Ishikawa (cell line): ENCODE measurements around the gene THRB.

Experiments
- CEBPB ChIP-seq: IDR thresholded peaks from 2 replicates; pipeline ENCODE4 v1.6.1; 2012
- CREB1 ChIP-seq: IDR thresholded peaks from 2 replicates; pipeline ENCODE4 v1.6.1; 2012; ENCODE audit warnings: low read depth
- EGR1 ChIP-seq: IDR thresholded peaks from 2 replicates; pipeline ENCODE4 v1.6.1; 2012
- EP300 ChIP-seq: IDR thresholded peaks from 2 replicates; pipeline ENCODE4 v1.6.1; 2012; ENCODE audit warnings: borderline replicate concordance
- FOXM1 ChIP-seq: IDR thresholded peaks from 2 replicates; pipeline ENCODE4 v1.6.1; 2012; ENCODE audit warnings: low read depth, borderline replicate concordance
- MAX ChIP-seq: IDR thresholded peaks from 2 replicates; pipeline ENCODE4 v1.6.1; 2012
- NFIC ChIP-seq: IDR thresholded peaks from 2 replicates; pipeline ENCODE4 v1.6.1; 2012
- RAD21 ChIP-seq: IDR thresholded peaks from 2 replicates; pipeline ENCODE4 v1.6.1; 2012; ENCODE audit warnings: low read depth
- TAF1 ChIP-seq: IDR thresholded peaks from 2 replicates; pipeline ENCODE4 v1.6.1; 2012; ENCODE audit warnings: low read depth, mild to moderate bottlenecking
- TCF12 ChIP-seq: IDR thresholded peaks from 2 replicates; pipeline ENCODE4 v1.6.1; 2012; ENCODE audit warnings: low read depth
- TEAD4 ChIP-seq: IDR thresholded peaks from 2 replicates; pipeline ENCODE4 v1.6.1; 2012
- YY1 ChIP-seq: IDR thresholded peaks from 2 replicates; pipeline ENCODE4 v1.6.1; 2012; ENCODE audit warnings: low read depth
- ZBTB7A ChIP-seq: IDR thresholded peaks from 2 replicates; pipeline ENCODE4 v1.6.1; 2012; ENCODE audit warnings: low read depth
- TF ChIP-seq, protein P1 (sequence below): IDR thresholded peaks from 2 replicates; pipeline ENCODE4 v1.6.1; 2012; ENCODE audit warnings: low read depth, mild to moderate bottlenecking
- TF ChIP-seq, protein P2 (sequence below): IDR thresholded peaks from 2 replicates; pipeline ENCODE4 v1.6.1; 2012

THRB gene

DNA sequence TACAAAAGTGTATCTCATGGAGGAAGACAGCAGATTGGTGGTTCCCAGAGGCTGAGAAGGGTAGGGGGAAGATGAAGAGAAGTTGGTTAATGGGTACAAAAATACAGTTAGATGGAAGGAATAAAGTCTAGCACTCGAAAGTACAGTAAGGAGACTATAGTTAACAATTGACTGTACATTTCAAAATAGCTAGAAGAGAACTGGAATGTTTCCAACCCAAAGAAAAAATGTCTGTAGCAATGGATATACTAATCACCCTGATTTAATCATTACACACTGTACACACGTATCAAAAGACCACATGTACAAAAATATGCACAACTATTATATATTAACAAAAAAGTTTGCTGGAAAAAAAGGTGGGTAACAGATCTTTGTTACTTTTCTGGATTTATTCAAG, 57.3 kb downstream of the THRB start:
- no peak for TF ChIP-seq ZBTB7A
- no peak for TF ChIP-seq YY1
- no peak for TF ChIP-seq TEAD4
- no peak for TF ChIP-seq EGR1
- no peak for TF ChIP-seq CREB1
- TF ChIP-seq RAD21 = no peak
- no peak for TF ChIP-seq NFIC
- no peak for TF ChIP-seq MAX
- no peak for TF ChIP-seq TAF1
- TF ChIP-seq FOXM1 = no peak
- TF ChIP-seq, protein P1, sequence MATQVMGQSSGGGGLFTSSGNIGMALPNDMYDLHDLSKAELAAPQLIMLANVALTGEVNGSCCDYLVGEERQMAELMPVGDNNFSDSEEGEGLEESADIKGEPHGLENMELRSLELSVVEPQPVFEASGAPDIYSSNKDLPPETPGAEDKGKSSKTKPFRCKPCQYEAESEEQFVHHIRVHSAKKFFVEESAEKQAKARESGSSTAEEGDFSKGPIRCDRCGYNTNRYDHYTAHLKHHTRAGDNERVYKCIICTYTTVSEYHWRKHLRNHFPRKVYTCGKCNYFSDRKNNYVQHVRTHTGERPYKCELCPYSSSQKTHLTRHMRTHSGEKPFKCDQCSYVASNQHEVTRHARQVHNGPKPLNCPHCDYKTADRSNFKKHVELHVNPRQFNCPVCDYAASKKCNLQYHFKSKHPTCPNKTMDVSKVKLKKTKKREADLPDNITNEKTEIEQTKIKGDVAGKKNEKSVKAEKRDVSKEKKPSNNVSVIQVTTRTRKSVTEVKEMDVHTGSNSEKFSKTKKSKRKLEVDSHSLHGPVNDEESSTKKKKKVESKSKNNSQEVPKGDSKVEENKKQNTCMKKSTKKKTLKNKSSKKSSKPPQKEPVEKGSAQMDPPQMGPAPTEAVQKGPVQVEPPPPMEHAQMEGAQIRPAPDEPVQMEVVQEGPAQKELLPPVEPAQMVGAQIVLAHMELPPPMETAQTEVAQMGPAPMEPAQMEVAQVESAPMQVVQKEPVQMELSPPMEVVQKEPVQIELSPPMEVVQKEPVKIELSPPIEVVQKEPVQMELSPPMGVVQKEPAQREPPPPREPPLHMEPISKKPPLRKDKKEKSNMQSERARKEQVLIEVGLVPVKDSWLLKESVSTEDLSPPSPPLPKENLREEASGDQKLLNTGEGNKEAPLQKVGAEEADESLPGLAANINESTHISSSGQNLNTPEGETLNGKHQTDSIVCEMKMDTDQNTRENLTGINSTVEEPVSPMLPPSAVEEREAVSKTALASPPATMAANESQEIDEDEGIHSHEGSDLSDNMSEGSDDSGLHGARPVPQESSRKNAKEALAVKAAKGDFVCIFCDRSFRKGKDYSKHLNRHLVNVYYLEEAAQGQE = no peak
- no peak for TF ChIP-seq TCF12
- TF ChIP-seq EP300 = no peak
- TF ChIP-seq, protein P2, sequence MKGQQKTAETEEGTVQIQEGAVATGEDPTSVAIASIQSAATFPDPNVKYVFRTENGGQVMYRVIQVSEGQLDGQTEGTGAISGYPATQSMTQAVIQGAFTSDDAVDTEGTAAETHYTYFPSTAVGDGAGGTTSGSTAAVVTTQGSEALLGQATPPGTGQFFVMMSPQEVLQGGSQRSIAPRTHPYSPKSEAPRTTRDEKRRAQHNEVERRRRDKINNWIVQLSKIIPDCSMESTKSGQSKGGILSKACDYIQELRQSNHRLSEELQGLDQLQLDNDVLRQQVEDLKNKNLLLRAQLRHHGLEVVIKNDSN = no peak
- TF ChIP-seq CEBPB = no peak

DNA sequence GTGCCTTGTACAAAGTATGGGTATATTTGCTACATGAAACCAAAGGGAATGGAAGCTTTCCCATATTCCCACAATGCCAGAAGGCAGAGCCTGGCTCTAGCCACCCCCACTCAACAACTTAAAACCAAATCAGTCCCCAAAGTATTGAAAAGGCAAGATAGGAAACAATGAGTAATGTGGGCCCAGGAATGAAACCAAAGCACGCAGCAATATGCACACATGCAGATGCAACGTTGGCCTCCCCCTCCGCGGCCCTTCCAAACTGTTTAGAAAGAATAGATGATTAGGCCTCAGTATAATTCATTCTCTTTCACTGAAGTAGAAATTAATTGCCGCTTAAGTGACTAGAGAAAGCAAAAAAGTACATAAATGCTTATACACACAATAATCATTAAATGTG, 59.1 kb downstream of the THRB start:
- TF ChIP-seq RAD21 (no peak), MAX (no peak), FOXM1 (no peak), ZBTB7A (no peak), EGR1 (no peak), CEBPB (no peak), YY1 (no peak), TAF1 (no peak), EP300 (no peak), CREB1 (no peak), TCF12 (no peak), TEAD4 (no peak), NFIC (no peak)
- TF ChIP-seq, protein P1 = no peak
- TF ChIP-seq, protein P2 = no peak

GRCh38 chr3:24434651-24435050, 60.0 kb downstream of the THRB start:
- TF ChIP-seq, protein P2 = no peak
- TF ChIP-seq EGR1 (no peak), TAF1 (no peak), NFIC (no peak), TEAD4 (no peak), YY1 (no peak)
- TF ChIP-seq, protein P1 = no peak

DNA sequence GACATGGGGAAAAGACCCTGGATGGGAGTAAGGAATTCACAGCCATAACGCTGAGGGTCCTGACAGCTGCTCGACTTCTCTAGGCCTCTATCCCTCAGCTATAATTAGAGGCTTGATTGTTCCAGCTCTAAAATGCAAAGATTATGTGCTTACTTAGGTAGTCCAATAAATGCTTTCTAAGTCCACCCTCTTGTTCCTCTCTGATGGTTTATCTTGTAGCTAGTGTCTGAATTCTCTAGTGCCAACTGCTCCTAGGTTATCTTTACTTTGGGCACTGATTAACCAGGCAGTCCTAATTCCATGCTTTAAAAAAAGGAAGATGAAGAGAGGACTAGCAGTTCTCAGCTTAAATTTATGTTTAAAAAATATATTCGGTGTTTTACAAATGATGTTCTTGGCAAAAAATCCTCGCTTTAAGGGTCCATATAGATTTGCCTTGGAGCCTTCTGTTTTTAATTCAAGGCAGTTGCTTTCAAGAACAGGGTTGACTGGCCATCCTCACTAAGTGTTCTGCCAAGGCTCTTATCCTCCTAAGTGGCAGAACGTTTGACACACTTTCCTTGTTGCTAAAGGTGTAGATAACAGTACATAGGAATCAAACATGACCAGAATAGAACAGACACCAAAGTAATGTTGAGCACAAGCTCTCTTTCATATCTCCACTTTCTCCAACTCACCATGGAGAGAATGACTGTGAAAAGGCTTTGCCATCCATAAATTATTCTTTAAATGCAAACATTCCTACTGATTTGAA, 60.6 kb downstream of the THRB start:
- TF ChIP-seq, protein P1 = no peak
- TF ChIP-seq RAD21 (no peak), EP300 (no peak), FOXM1 (no peak)
